AG09309 (cell line): ENCODE results near the gene PCBP2.

Experiments
- DNase-seq: peaks from one replicate; pipeline ENCODE4 v3.0.0-alpha.2; 2010; ENCODE audit warnings: low read depth
- H3K4me3 ChIP-seq: 2 replicates; pipeline ENCODE4 v1.5.1; 2011; ENCODE audit warnings: mild to moderate bottlenecking, low read depth, low read length, moderate library complexity; ENCODE audit not compliant: control insufficient read depth
- TF ChIP-seq, protein P1 (sequence below): IDR thresholded peaks from 2 replicates; pipeline ENCODE4 v1.5.1; 2011; ENCODE audit warnings: mild to moderate bottlenecking, low read depth, low read length, inconsistent platforms; ENCODE audit not compliant: insufficient read depth, control insufficient read depth; ENCODE audit errors: missing control alignments

Gene PCBP2

DNA sequence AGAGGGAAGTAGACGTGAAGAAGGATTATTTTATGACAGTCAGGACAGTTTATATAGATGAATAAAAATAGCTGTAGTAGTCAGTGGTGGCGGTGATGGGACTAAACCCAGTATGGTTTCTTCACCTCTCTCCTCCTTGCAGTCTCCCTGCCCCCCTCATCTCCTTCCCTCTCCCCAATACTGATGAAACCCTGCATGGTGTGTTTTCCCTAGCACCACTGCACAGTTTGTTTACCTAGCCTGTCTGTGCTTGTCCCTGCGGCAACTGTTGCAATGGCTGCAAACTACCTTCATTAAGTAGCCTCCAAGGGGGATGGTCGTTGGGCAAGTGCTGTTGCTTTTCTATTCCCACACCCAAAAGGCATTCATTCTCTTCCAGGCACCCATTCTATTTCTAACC lies 14.7 kb downstream of the PCBP2 start:
- TF ChIP-seq, protein P1, sequence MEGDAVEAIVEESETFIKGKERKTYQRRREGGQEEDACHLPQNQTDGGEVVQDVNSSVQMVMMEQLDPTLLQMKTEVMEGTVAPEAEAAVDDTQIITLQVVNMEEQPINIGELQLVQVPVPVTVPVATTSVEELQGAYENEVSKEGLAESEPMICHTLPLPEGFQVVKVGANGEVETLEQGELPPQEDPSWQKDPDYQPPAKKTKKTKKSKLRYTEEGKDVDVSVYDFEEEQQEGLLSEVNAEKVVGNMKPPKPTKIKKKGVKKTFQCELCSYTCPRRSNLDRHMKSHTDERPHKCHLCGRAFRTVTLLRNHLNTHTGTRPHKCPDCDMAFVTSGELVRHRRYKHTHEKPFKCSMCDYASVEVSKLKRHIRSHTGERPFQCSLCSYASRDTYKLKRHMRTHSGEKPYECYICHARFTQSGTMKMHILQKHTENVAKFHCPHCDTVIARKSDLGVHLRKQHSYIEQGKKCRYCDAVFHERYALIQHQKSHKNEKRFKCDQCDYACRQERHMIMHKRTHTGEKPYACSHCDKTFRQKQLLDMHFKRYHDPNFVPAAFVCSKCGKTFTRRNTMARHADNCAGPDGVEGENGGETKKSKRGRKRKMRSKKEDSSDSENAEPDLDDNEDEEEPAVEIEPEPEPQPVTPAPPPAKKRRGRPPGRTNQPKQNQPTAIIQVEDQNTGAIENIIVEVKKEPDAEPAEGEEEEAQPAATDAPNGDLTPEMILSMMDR: no peak
- no peak for DNase-seq
- H3K4me3 ChIP-seq: no peak overlapping the region

DNA sequence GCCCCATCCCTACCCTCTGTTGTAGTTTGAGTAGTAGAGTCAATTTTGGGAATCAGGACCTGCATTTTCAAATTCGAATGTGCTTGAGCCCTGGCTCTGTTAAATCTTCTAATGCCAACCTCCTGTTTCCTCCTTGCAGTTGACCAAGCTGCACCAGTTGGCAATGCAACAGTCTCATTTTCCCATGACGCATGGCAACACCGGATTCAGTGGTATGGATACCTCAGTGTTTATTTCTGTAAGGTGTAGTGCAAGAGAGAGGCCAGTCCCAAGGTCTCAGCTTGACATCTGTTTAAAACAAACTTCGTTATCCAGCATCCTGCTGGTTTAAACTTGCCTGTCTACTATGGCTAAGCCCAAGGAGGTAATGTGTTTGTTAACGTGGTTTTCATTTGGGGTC lies 15.2 kb downstream of the PCBP2 start:
- TF ChIP-seq, protein P1: no peak
- no peak for DNase-seq
- no peak overlapping the region for H3K4me3 ChIP-seq

DNA sequence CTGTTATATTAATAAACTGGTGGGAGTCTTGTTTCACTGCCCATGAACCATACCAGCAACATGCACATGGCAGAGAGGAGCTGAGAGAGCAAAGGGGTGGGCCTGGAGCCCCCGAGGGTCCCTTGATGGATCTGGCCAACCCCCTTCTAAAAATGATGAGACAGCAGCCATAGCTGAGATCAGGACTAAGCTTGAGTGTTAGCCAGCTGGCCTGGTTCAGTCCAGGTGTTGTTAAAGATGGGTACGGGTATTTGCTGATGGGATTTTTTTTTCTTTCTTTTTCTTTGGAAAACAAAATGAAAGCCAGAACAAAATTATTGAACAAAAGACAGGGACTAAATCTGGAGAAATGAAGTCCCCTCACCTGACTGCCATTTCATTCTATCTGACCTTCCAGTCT lies 16.0 kb downstream of the PCBP2 start:
- no peak for DNase-seq
- H3K4me3 ChIP-seq: no peak overlapping the region
- TF ChIP-seq, protein P1: no peak

DNA sequence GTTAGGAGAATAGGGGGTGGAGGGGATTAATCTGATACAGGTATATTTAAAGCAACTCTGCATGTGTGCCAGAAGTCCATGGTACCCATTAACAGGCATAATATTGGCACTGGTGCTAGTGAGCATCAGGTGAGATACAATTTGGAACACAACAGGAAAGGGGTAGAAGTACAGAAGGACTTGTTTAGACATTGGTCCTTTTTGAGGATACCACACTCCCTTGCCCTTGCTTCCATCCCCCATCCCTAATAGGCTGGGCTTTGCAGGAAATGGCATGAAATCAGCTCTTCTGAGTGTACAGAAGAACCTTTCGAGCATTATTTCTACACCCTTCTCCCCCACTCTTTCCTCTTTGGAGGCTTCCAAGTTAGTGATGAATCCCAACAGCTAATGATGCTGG lies 16.4 kb downstream of the PCBP2 start:
- H3K4me3 ChIP-seq: no peak overlapping the region
- TF ChIP-seq, protein P1: no peak
- no peak for DNase-seq

GRCh38 chr12:53472056-53472582 lies 20.2 kb downstream of the PCBP2 start:
- no peak overlapping the region for H3K4me3 ChIP-seq
- TF ChIP-seq, protein P1: no peak
- DNase-seq: no peak

- TF ChIP-seq, protein P1: no peak
Observed at GRCh38 chr12:53474077-53474476, 22.2 kb downstream of the PCBP2 start.

GRCh38 chr12:53474819-53475218 lies 22.9 kb downstream of the PCBP2 start:
- TF ChIP-seq, protein P1: no peak
- no peak for DNase-seq
- no peak overlapping the region for H3K4me3 ChIP-seq

More at GRCh38 chr12:53474077-53474476, 22.2 kb downstream of the PCBP2 start:
- H3K4me3 ChIP-seq: no peak overlapping the region
- no peak for DNase-seq
